Sigmoid colon (tissue), 4 donors: ENCODE results near the gene LRRC8B.

Source experiments
- POLR2AphosphoS5 ChIP-seq, 4 donors: sonication (generic); formaldehyde crosslinking; IDR thresholded peaks; one replicate each; pipeline ENCODE4 v1.6.1; 2017; ENCODE audit warnings: antibody characterized with exemption in 4 of 4
- TF ChIP-seq, protein P1 (sequence below), 4 experiments: fragments of 450-650 bp in 3 of 4; fragments of 200-600 bp in 1 of 4; IDR thresholded peaks; one replicate each; pipeline ENCODE4 v1.5.1; 2016 to 2019; ENCODE audit warnings: antibody characterized with exemption in 4 of 4, mild to moderate bottlenecking in 3 of 4, moderate library complexity in 2 of 4

DNA sequence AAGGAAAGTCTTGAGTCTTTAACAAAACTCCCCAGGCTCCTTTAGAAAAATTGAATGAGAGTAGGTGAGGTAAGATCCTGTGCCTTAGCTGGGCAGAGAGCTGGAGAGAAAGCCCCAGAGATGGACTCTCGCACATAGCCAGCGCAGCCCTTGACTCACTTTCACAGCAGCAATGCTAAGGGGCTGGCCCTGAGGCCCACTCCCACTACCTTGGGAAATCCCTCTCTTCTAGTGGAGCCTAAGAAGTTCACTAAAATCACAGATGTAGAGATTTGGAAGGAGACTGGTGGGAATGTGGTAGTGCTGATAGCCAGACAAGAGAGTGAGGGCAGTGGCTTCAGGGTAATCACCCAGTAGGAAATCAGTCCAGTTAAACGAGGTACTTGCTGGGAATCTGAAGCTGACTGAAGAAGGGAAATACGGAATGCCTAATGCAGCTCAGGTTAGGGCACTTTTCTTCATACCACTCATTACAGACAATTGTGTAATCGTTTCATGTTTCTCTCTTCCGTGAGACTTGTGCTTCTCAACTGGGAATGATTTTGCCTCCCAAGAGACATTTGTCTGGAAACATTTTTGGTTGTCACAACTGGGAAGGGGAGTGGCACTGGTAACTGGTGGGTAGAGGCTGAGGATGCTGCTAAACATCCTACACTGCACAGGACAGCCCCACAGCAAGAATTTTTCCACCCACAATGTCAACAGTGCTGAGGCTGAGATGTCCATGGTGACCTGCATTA, 65.9 kb downstream of the LRRC8B start:
- TF ChIP-seq POLR2AphosphoS5 (IDR thresholded peaks at IDR 0.05), result no peak
- TF ChIP-seq, protein P1, sequence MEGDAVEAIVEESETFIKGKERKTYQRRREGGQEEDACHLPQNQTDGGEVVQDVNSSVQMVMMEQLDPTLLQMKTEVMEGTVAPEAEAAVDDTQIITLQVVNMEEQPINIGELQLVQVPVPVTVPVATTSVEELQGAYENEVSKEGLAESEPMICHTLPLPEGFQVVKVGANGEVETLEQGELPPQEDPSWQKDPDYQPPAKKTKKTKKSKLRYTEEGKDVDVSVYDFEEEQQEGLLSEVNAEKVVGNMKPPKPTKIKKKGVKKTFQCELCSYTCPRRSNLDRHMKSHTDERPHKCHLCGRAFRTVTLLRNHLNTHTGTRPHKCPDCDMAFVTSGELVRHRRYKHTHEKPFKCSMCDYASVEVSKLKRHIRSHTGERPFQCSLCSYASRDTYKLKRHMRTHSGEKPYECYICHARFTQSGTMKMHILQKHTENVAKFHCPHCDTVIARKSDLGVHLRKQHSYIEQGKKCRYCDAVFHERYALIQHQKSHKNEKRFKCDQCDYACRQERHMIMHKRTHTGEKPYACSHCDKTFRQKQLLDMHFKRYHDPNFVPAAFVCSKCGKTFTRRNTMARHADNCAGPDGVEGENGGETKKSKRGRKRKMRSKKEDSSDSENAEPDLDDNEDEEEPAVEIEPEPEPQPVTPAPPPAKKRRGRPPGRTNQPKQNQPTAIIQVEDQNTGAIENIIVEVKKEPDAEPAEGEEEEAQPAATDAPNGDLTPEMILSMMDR (IDR thresholded peaks at IDR 0.05), result no peak
